ENCODE measurements around the gene TIMM50. TPM values are rescaled to one million over a fixed set of nuclear protein-coding genes. Genes with fewer than 3 reads are reported as not detected.

Gene TIMM50
- total and polyA plus RNA-seq, 2 of the 13 experiments (the other 11 are each of a cell fraction or from before 2014, with no cell fraction given), result 91.1 to 92.5 TPM

- 0 out of 2 replicates have a peak, but pooled peaks have one; percentile 37 for TF ChIP-seq ZBTB49 (CRISPR knock-in tag; IDR thresholded peaks at IDR 0.05; ENCODE audit: borderline replicate concordance)
- TF ChIP-seq ZNF619 (CRISPR knock-in tag; IDR thresholded peaks at IDR 0.05), result peak; percentile 95
- TF ChIP-seq ZNF546 (CRISPR knock-in tag; conservative IDR thresholded peaks at IDR 0.05), result no peak; the same call in 1 of the 2 replicates
- TF ChIP-seq FOSL2 (CRISPR knock-in tag; IDR thresholded peaks at IDR 0.05), result peak; percentile 64
- no peak for TF ChIP-seq ZNF674 (CRISPR knock-in tag; IDR thresholded peaks at IDR 0.05; ENCODE audit: low read depth)
- peak; percentile 89; the same call in 1 of the 2 replicates for TF ChIP-seq ZNF775 (CRISPR knock-in tag; IDR thresholded peaks at IDR 0.05; ENCODE audit: borderline replicate concordance)
- no peak for TF ChIP-seq CCAR2 (optimal IDR thresholded peaks at IDR 0.05; ENCODE audit: low read depth, low read length)
- peak; percentile 99 for TF ChIP-seq POLR2G (IDR thresholded peaks at IDR 0.05; ENCODE audit: low read depth, low read length)
- TF ChIP-seq NCOA2 (CRISPR knock-in tag; IDR thresholded peaks at IDR 0.05), result peak; percentile 54
These were observed 44.9 kb upstream of the TIMM50 start, which contains the start of gene RPS16 (continued) for GRCh38 chr19:39435499-39436349.

GRCh38 chr19:39436350-39436716 is 44.3 kb upstream of the TIMM50 start:
- in situ Hi-C loops (cut with HindIII; ENCODE audit: extremely low pct_ligation_motif_present, low pct_unique_long_range_greater_than_20kb), result no loop called here
- FAIRE-seq, result no peak
- TF ChIP-seq SRSF4 (IDR thresholded peaks at IDR 0.05; ENCODE audit: low read depth, low read length, poor library complexity, severe bottlenecking) (no peak), PCBP2 (optimal IDR thresholded peaks at IDR 0.05; ENCODE audit: low read depth, low read length, poor library complexity, severe bottlenecking) (peak; percentile 80), ZNF296 (CRISPR knock-in tag; conservative IDR thresholded peaks at IDR 0.05) (no peak), USF2 (IDR thresholded peaks at IDR 0.05; ENCODE audit: low read depth, low read length) (no peak), USF2 (CRISPR knock-in tag; IDR thresholded peaks at IDR 0.05; ENCODE audit: borderline replicate concordance) (no peak), MED13 (CRISPR knock-in tag; IDR thresholded peaks at IDR 0.05) (no peak), ZNF441 (CRISPR knock-in tag; IDR thresholded peaks at IDR 0.05; ENCODE audit: borderline replicate concordance) (0 out of 2 replicates have a peak, but pooled peaks have one; percentile 8)

More at GRCh38 chr19:39436350-39436716, 44.3 kb upstream of the TIMM50 start:
- Histone ChIP-seq H3K79me2 (ENCODE audit: insufficient read depth, low read length) (peaks cover 24% of the 10 kb centered on the region), H3K4me1 (ENCODE audit: insufficient read depth, low read length) (peaks cover 73% of the 10 kb centered on the region), H3K4me3 (replicated peaks in 1 of 3; ENCODE audit: insufficient read depth in 1 of 3, low read depth in 2 of 3, low read length in 3 of 3) (peak overlapping the region; percentile 64 to 99 (median 77)), H3K27me3 (ENCODE audit: control insufficient read depth in 1 of 2, insufficient read depth in 2 of 2, low read length in 2 of 2) (no peaks in the 10 kb centered on the region; a peak in 1 of 5 replicates), H3K9me3 (ENCODE audit: low read length) (no peaks in the 10 kb centered on the region), H4K20me1 (ENCODE audit: insufficient read depth, low read length) (peaks cover 29% of the 10 kb centered on the region), H3K9ac (ENCODE audit: insufficient read depth, low read depth, low read length) (peak overlapping the region; percentile 99), H2AFZ (ENCODE audit: low read length) (no peak overlapping the region), H3K27ac (ENCODE audit: extremely low read length, insufficient read depth, low read length) (peak overlapping the region; percentile 88), H3K36me3 (replicated peaks in 1 of 2; ENCODE audit: control insufficient read depth in 1 of 2, insufficient read depth in 2 of 2, low read length in 2 of 2) (peaks cover 11 to 26% of the 10 kb centered on the region in 2 experiments), H3K4me2 (ENCODE audit: low read depth, low read length) (peak overlapping the region; percentile 95)
- no peak for ATAC-seq
- ChIA-PET CTCF (ENCODE audit: low intra/inter-chr PET ratio, low total read pairs) (no interaction called here), POLR2A (interaction anchor here (0.6 to 1.8 kb wide), 39 partner anchors 8 to 534 kb away, joined by 3 to 78 read pairs (median 5); partner anchors contain the start of genes EID2, EID2B, FBL and MED29)
- TSS peak; percentile 99 for BruUV-seq (replicated peaks)
- intact Hi-C loops (cut with micrococcal nuclease; ENCODE audit: unreplicated experiment), result no loop called here
- no peak for DNase-seq (ENCODE audit: low spot score)
- 1% methylated on average over 2 of the region's 2 CpGs for WGBS (ENCODE audit: low lambda C conversion rate)

Measured in HepG2 (cell line).